Hepatocyte (in vitro differentiated cells): ENCODE results near the gene SLX4IP.
"Not testable (repeated sequence)": the region's sequence is repeated elsewhere in the genome, so short reads cannot be mapped to it uniquely, and the experiment has no call there.

ENCODE experiments used
- CTCF ChIP-seq: fragments of 200-600 bp; sonication (generic); IDR thresholded peaks from 2 replicates; pipeline ENCODE4 v1.5.1; 2016; ENCODE audit warnings: antibody characterized with exemption, mild to moderate bottlenecking; ENCODE audit not compliant: poor library complexity
- EZH2 ChIP-seq: fragments of 200-600 bp; sonication (generic); IDR thresholded peaks from 2 replicates; pipeline ENCODE4 v1.6.1; 2016; ENCODE audit warnings: antibody characterized with exemption, mild to moderate bottlenecking, borderline replicate concordance

- TF ChIP-seq CTCF, EZH2: not testable (repeated sequence)
Observed at GRCh38 chr20:10590446-10590845, 155.3 kb downstream of the SLX4IP start.
